GM04503 (cell line): ENCODE measurements around the gene PHACTR1.
"Not testable (repeated sequence)": the region's sequence is repeated elsewhere in the genome, so short reads cannot be mapped to it uniquely, and the experiment has no call there.

Experiments
- DNase-seq: peaks from one replicate; pipeline ENCODE4 v3.0.0-alpha.2; 2012; ENCODE audit warnings: low read depth

PHACTR1 gene

DNA sequence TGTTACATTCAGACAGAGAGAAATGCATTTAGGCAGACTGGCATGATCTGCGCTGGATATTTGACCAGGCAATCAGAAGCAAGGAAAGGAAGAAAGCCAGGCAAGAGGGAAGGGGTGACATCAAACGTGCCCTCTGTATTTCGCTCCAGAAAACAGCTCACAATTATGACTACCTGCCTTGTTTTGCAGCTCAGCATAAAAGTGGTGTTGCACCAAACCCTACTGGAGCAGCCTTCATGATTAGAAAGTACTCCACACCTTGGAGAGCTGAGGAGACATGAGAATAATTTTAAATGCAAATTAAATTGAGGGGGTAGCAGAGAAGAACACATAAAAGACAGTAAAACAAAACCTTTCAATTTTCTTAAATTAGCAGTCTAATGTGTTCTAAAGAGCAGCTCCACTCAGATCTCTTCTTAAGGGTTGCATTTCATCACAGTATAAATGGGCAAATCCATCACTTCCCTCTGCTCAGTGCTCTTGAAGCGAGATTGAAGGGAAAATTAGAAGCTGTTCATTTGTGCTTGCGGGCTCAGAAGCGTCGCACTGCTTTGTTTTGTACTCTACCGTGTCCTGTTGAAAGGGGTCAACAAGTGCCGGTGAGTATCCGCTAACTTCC lies at the start of gene PHACTR1:
Gene PHACTR1 (plus strand): TSS at position 470 of the 619 bp plus-strand sequence.
- DNase-seq: no peak

- no peak for DNase-seq
These were observed 49.7 kb upstream of the PHACTR1 start for GRCh38 chr6:12666886-12667285.

DNA sequence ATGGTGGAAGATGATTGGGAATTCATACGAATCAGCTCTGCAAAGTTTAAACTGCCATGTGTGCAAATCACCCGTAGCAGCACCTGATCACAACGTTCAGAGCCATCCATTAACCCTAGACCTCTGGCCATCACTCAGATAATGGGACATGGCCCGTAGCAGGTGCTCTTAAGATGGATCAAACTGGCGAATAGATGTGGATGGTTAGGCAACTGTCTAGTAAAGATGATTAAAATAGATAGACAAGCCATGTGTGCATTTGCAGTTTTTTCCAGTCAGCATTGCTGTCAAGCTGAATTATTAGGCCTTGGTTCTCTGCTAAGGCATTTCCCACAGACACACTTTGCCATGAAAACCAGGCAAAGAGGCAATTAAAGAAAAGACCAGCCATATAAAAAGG lies 40.6 kb upstream of the PHACTR1 start:
- no peak for DNase-seq

GRCh38 chr6:12679341-12679740 lies 37.2 kb upstream of the PHACTR1 start:
- DNase-seq: no peak

DNA sequence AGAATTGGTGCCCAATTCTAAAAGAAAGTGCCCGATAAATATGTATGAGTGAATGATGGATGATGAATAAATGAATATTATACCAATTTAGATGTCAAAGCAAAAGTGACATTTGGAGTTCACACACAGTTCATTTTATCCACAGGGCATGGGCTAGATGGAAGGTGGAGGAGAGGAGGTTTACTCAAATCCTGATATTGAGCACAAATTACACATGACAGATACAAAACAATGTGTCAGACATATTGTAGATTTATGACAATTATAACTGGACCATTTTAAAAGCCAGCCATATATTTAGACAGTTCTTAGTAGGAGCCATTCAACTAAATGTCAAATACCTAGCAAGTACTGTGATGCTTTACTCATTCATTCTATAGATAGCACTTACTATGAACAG lies 23.4 kb upstream of the PHACTR1 start:
- no peak for DNase-seq

- no peak for DNase-seq
These were observed 18.3 kb upstream of the PHACTR1 start for GRCh38 chr6:12698298-12698697.

DNA sequence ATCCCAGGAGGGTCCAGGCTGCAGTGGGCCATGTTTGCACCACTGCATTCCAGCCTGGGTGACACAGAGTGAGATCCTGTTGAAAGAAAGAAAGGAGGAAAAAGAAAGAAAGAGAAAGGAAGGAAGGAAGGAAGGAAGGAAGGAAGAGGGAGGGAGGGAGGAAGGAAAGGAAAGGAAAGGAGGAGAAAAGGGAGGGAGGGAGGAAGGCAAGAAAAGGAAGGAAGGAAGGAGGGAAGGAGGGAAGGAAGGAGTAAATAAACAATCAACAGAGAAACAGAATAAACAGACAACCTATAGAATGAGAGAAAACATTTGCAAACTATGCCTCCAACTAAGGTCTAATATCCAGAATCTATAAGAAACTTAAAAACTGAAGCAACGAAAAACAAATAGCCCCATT lies 11.6 kb upstream of the PHACTR1 start:
- DNase-seq: no peak

- no peak for DNase-seq
These were observed 7.5 kb upstream of the PHACTR1 start for GRCh38 chr6:12709116-12709515.

DNA sequence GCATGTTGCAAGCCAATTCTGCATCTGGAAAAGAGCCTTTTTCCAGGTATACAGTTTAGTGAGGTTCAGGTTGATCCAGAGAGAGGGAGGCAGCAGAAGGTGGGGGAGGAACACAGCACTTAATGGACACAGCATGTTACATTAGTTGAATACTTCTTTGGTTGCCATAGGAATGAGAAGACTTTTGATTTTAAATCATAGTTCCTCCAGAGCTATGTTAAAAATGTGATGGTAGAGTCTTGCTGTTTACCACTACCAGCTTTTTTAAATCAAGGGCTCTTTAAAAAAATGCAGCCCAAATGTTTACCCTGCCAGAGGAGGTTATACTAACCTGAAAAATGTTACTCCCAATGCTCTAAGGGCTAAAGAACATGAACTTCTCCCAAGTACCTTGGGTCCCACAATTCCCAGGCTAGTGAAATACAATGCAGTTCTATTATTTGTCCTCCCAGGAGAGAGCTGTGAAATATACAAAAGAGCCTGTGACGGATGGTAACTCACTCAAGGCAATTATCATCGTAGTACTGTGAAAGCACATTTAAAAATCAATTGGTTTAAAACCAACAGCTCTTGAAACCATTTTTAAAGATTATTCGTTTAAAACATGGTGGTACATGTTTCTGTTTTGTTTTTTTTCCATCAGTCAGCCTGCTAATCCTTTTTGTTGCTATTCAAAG lies 6.9 kb upstream of the PHACTR1 start:
- DNase-seq: no peak

- DNase-seq: no peak
These were observed 5.6 kb upstream of the PHACTR1 start for GRCh38 chr6:12710921-12711320.

GRCh38 chr6:12714022-12714421 lies 2.5 kb upstream of the PHACTR1 start:
- DNase-seq: no peak

DNA sequence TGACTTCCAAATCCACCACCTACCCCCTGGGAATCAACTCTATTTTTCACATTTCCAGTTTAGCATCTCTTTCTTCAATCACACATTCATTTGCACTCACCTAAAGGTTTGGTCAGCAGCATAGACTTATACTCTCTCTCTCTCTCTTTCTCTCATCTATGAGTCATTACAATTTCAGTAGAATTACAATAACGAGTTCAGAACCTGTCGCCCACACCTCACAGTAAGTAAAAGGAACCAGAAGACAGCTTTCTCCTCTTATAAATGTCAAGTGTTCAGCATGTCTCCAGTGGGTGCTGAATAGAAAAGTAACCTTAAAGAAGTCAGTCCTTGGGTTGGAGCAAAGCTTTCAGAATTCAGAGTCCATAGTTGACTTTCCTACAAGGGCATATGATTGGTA lies 1.1 kb upstream of the PHACTR1 start:
- no peak for DNase-seq

DNA sequence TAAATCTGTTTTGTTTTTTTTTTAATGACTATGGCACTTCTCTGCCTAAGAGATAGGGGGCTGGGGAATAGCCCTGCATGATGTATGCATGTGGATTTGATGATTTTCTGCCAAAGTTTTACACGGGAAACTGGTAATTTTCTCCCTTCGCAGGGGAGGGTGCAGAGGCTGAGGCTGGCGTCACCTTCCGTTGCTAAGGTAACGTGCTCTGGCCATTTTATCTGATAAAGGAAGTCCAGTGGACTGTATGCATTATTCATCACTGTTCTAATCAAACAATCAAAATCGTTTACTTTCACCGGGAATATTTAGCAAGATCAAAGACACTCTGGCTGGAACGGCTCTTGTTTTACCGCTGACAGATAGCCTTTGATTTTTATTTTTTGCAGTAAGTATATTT lies 789 bp downstream of the PHACTR1 start:
- DNase-seq: no peak

DNA sequence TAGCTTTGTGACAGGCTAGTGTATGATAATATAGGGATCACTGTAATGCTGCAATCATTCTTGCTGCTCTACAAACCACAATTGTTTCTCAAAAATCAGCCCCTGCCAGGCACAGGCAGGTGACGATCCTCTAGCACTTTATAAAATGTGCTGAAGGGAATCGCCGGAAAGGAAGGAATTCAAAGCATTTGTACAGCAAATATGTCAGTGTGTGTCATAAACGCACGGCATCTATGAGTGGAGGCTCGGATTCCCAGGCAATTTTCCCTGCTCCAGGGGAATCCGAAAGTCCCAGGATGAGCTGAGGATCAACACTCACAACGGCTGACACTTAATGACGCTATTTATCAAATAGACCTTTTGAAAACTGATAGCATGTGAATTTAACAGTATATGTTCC lies 1.4 kb downstream of the PHACTR1 start:
- DNase-seq: no peak

GRCh38 chr6:12719017-12719416 lies 2.5 kb downstream of the PHACTR1 start:
- DNase-seq: no peak

DNA sequence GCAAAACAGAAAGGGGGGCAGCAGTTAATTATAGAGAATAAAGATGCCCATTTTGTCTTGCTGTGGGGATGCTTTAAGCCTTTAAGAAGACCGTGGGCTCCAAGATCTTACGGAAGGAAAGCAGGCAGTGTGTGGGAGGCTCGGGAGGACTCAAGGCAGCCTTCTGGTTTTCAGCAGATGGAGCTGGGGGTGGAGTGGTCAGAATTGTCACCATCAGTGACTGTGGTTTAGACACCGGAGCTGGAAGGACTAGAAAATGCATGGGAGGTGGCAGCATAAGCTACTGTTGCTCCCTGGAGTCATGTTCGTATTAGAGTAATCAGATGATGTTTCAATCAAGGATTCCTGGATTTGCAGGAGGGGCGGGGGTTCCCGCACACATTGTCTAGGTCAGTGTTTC lies 3.7 kb downstream of the PHACTR1 start:
- no peak for DNase-seq

GRCh38 chr6:12725263-12725662 lies 8.7 kb downstream of the PHACTR1 start:
- DNase-seq: no peak

- no peak for DNase-seq
These were observed 12.9 kb downstream of the PHACTR1 start for GRCh38 chr6:12729467-12729866.

DNA sequence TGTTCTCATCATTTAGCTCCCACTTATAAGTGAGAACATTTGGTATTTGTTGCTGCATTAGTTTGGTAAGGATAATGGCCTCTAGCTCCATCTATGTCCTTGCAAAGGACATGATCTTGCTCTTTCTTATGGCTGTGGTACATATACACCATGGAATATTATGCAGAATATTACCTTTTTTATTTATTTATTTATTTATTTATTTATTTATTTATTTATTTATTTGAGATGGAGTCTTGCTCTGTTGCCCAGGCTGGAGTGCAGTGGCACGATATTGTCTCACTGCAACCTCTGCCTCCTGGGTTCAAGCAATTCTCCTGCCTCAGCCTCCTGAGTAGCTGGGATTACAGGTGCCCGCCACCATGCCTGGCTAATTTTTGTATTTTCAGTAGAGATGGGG lies 14.2 kb downstream of the PHACTR1 start:
- DNase-seq: not testable (repeated sequence)

- no peak for DNase-seq
These were observed 17.3 kb downstream of the PHACTR1 start for GRCh38 chr6:12733876-12734275.

- no peak for DNase-seq
These were observed 19.2 kb downstream of the PHACTR1 start for GRCh38 chr6:12735786-12736185.

GRCh38 chr6:12748411-12748810 lies 31.8 kb downstream of the PHACTR1 start:
- DNase-seq: no peak

DNA sequence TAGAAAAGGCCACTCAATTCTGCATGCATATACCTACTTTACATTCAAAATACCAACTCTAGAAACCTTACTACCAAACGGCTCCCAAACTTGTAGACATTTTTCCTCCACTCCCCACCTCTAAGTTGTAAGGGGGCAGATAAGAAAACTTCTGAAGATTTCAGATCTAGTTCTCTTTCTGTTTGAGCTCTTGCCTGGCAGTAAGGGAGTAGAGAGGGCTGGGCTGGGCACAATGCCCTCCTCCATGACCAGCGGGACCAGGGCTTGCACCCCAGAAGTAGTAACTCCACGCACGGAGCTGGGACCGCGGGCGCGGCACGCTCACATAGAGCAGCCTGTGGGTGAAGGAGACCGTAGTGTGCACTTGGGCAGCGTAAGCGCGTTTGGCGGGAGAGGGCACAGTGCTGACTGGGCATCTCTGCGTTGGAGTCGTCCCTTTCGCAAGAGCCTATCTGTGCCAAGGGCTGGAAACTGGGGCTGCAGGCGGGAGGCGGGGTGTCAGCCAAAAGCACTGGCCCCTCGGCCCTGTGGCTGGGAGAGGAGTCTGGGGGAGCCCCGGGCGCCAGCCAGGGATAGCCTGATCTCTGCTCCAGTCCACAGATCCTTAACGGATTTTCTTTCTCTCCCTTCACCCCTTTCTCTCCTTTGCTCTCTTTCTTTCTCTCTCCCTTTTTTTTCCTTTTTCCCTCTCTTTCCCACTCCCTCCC lies 32.4 kb downstream of the PHACTR1 start:
- DNase-seq: no peak
